GM12878 (cell line): Measurements from ENCODE around the gene ZFAND2B. TPM values are rescaled to one million over a fixed set of nuclear protein-coding genes. Genes with fewer than 3 reads are reported as not detected.

Experiments
- CREB1 ChIP-seq: IDR thresholded peaks from 2 replicates; pipeline ENCODE4 v1.6.1; 2012; ENCODE audit warnings: low read depth, mild to moderate bottlenecking, inconsistent platforms
- CUX1 ChIP-seq: IDR thresholded peaks from 2 replicates; pipeline ENCODE4 v1.6.1; 2012; ENCODE audit warnings: improper control_type of control experiment, low read depth, low read length; ENCODE audit not compliant: insufficient replicate concordance
- ESRRA ChIP-seq: IDR thresholded peaks from 2 replicates; pipeline ENCODE4 v1.6.1; 2012; ENCODE audit warnings: mild to moderate bottlenecking, low read length, improper control_type of control experiment
- FOS ChIP-seq: IDR thresholded peaks from 3 replicates; pipeline ENCODE4 v1.6.1; 2011; ENCODE audit warnings: borderline replicate concordance; ENCODE audit not compliant: insufficient read length; ENCODE audit errors: extremely low read depth
- HDGF ChIP-seq: fragments of 450-650 bp; IDR thresholded peaks from 2 replicates; pipeline ENCODE4 v1.6.1; 2016; ENCODE audit warnings: antibody characterized with exemption
- KDM1A ChIP-seq: fragments of 200-600 bp; sonication (generic); IDR thresholded peaks from 2 replicates; pipeline ENCODE4 v1.6.1; 2016; ENCODE audit warnings: borderline replicate concordance
- LARP7 ChIP-seq: fragments of 450-650 bp; IDR thresholded peaks from 2 replicates; pipeline ENCODE4 v1.6.1; 2017; ENCODE audit warnings: mild to moderate bottlenecking
- PBX3 ChIP-seq: IDR thresholded peaks from 2 replicates; pipeline ENCODE4 v1.6.1; 2011; ENCODE audit warnings: mild to moderate bottlenecking, low read depth, low read length, moderate library complexity; ENCODE audit not compliant: insufficient replicate concordance
- PKNOX1 ChIP-seq: fragments of 450-650 bp; IDR thresholded peaks from 2 replicates; pipeline ENCODE4 v1.6.1; 2016; ENCODE audit warnings: mild to moderate bottlenecking
- RBBP5 ChIP-seq: fragments of 200-600 bp; sonication (generic); conservative IDR thresholded peaks from 2 replicates; pipeline ENCODE4 v1.6.1; 2016
- SKIL ChIP-seq: fragments of 450-650 bp; IDR thresholded peaks from 2 replicates; pipeline ENCODE4 v1.6.1; 2017; ENCODE audit warnings: mild to moderate bottlenecking, low read depth, inconsistent platforms; ENCODE audit not compliant: poor library complexity, severe bottlenecking
- SRF ChIP-seq, 2 experiments: IDR thresholded peaks; 2 replicates each; pipeline ENCODE4 v1.6.1; 2011; ENCODE audit warnings: low read depth in 2 of 2, low read length in 2 of 2, mild to moderate bottlenecking in 1 of 2, moderate library complexity in 1 of 2
- TCF7 ChIP-seq: IDR thresholded peaks from 2 replicates; pipeline ENCODE4 v1.6.1; 2014; ENCODE audit warnings: antibody characterized with exemption, borderline replicate concordance
- USF1 ChIP-seq: IDR thresholded peaks from 2 replicates; pipeline ENCODE4 v1.6.1; 2011; ENCODE audit warnings: borderline replicate concordance, low read depth, mild to moderate bottlenecking, moderate library complexity, mixed read lengths, low read length; ENCODE audit not compliant: insufficient read depth; ENCODE audit errors: extremely low read length
- YBX1 ChIP-seq: fragments of 450-650 bp; IDR thresholded peaks from 2 replicates; pipeline ENCODE4 v1.6.1; 2016; ENCODE audit warnings: antibody characterized with exemption
- ZNF207 ChIP-seq: fragments of 450-650 bp; IDR thresholded peaks from 2 replicates; pipeline ENCODE4 v1.6.1; 2014; ENCODE audit warnings: antibody characterized with exemption, mild to moderate bottlenecking, borderline replicate concordance
- ZNF24 ChIP-seq: fragments of 450-650 bp; IDR thresholded peaks from 2 replicates; pipeline ENCODE4 v1.6.1; 2017; ENCODE audit warnings: antibody characterized with exemption, mild to moderate bottlenecking
- polyA plus RNA-seq, 11 experiments: library from polyadenylated mRNA; depleted of rRNA in 4 of 11; unstranded in 6 of 11; stranded (reverse) in 5 of 11; fragments of >200 nt; fragmentation: Nextera tagmentation in 4 of 11; fragmentation: Illumina TruSeq in 1 of 11; extraction: Ambion mirVana in 4 of 11; extraction: Trizol in 1 of 11; gene quantifications; 1 replicate in 1 of 11; 2 replicates in 10 of 11; pipeline versions ENCODE4 v1.2.1 to v1.2.3, GENCODE V29; 2011 to 2016; ENCODE audit warnings: inconsistent platforms in 2 of 11, missing spikeins in 2 of 11, low read depth in 1 of 11
- total RNA-seq, 4 experiments: library from RNA; depleted of rRNA in 3 of 4; stranded (reverse); fragments of >200 nt in 3 of 4; fragmentation: Illumina TruSeq in 1 of 4; extraction: Trizol in 1 of 4; gene quantifications; 2 replicates each; pipeline versions ENCODE4 v1.2.1 to v1.2.3, GENCODE V29; 2013 to 2021

Gene ZFAND2B
- total and polyA plus RNA-seq, 10 of the 15 experiments (the other 5 are each of a cell fraction or from before 2014, with no cell fraction given): 5.4 to 28.1 (median 22.4) TPM

GRCh38 chr2:219254590-219255201 is 48.1 kb downstream of the ZFAND2B start (continued):
- no peak for TF ChIP-seq ZNF207
- no peak for TF ChIP-seq FOS
- TF ChIP-seq ESRRA: peak; percentile 79
- peak; percentile 51; the same call in 1 of the 2 replicates for TF ChIP-seq HDGF
- TF ChIP-seq USF1: no peak
- no peak for TF ChIP-seq PKNOX1
- TF ChIP-seq ZNF24: no peak
- no peak for TF ChIP-seq CUX1
- no peak for TF ChIP-seq SRF (IDR thresholded peaks at IDR 0.05; ENCODE audit: low read depth in 2 of 2, low read length in 2 of 2)
- peak; percentile 37; the same call in 1 of the 2 replicates for TF ChIP-seq CREB1
- no peak for TF ChIP-seq KDM1A
- no peak for TF ChIP-seq PBX3
- TF ChIP-seq TCF7: no peak
- no peak for TF ChIP-seq YBX1
- no peak for TF ChIP-seq SKIL
- no peak for TF ChIP-seq RBBP5
- TF ChIP-seq LARP7: 0 out of 2 replicates have a peak, but pooled peaks have one; percentile 39
- TF ChIP-seq, all 136 proteins: peak for 9
